Activated CD8-positive, alpha-beta memory T cell treated with anti-CD3 and anti-CD28 coated beads, Interleukin-2, amount 50 U/mL, for 48 hours (primary cell): ENCODE results near the gene HIVEP3.

ENCODE experiments used
- DNase-seq: peaks from one replicate; pipeline ENCODE4 v3.0.0-alpha.2; 2020

HIVEP3 gene

GRCh38 chr1:41622859-41623732 is 295.6 kb downstream of the HIVEP3 start:
- peak; percentile 29 for DNase-seq

- DNase-seq: no peak
Measured at GRCh38 chr1:41622402-41622801, 296.3 kb downstream of the HIVEP3 start.

- peak; percentile 28 for DNase-seq
Measured at GRCh38 chr1:41621791-41622190, 296.9 kb downstream of the HIVEP3 start.

GRCh38 chr1:41621256-41621655 is 297.5 kb downstream of the HIVEP3 start:
- no peak for DNase-seq

GRCh38 chr1:41620365-41621169 is 298.2 kb downstream of the HIVEP3 start:
- peak; percentile 38 for DNase-seq

GRCh38 chr1:41619511-41620364 is 299.0 kb downstream of the HIVEP3 start:
- DNase-seq: peak; percentile 29

- DNase-seq: no peak
Measured at GRCh38 chr1:41618871-41619270, 299.9 kb downstream of the HIVEP3 start.

- no peak for DNase-seq
Measured at GRCh38 chr1:41618066-41618825, 300.5 kb downstream of the HIVEP3 start.

GRCh38 chr1:41617336-41617735 is 301.4 kb downstream of the HIVEP3 start:
- DNase-seq: no peak

- DNase-seq: no peak
Measured at GRCh38 chr1:41616563-41616962, 302.2 kb downstream of the HIVEP3 start.

GRCh38 chr1:41615981-41616380 is 302.7 kb downstream of the HIVEP3 start:
- DNase-seq: no peak

GRCh38 chr1:41615316-41615715 is 303.4 kb downstream of the HIVEP3 start:
- DNase-seq: no peak

- no peak for DNase-seq
Measured at GRCh38 chr1:41614818-41615217, 303.9 kb downstream of the HIVEP3 start.

- no peak for DNase-seq
Measured at GRCh38 chr1:41613689-41614574, 304.8 kb downstream of the HIVEP3 start.

- DNase-seq: peak; percentile 18
Measured at GRCh38 chr1:41612953-41613352, 305.8 kb downstream of the HIVEP3 start.

GRCh38 chr1:41611932-41612450 is 306.7 kb downstream of the HIVEP3 start:
- DNase-seq: peak; percentile 42

- DNase-seq: peak; percentile 42
Measured at GRCh38 chr1:41611068-41611931, 307.4 kb downstream of the HIVEP3 start.

- peak; percentile 30 for DNase-seq
Measured at GRCh38 chr1:41610361-41610760, 308.4 kb downstream of the HIVEP3 start.

- peak; percentile 43 for DNase-seq
Measured at GRCh38 chr1:41609166-41609883, 309.4 kb downstream of the HIVEP3 start.
